Kidney (tissue), 22 donors: ENCODE measurements around the gene AK6. TPM values are rescaled to one million over a fixed set of nuclear protein-coding genes. Genes with fewer than 3 reads are reported as not detected.

Source experiments
- DNase-seq, 5 donors: peaks; one replicate each; pipeline ENCODE4 v3.0.0-alpha.2; 2013 to 2020
- FAIRE-seq: peaks from 2 replicates; lab custom pipeline; 2012; peaks lifted over from hg19 to GRCh38; lab: Jason Lieb, UNC
- H3K27ac ChIP-seq, 2 donors: one replicate each; pipeline ENCODE4 v1.7.0; 2013; ENCODE audit warnings: low read depth in 2 of 2, low read length in 2 of 2, inconsistent platforms in 1 of 2
- H3K27me3 ChIP-seq: one replicate; pipeline ENCODE4 v1.7.1; 2013; ENCODE audit warnings: low read length, inconsistent platforms; ENCODE audit not compliant: control insufficient read depth, insufficient read depth
- H3K36me3 ChIP-seq, 3 donors: one replicate each; pipeline versions ENCODE4 v1.7.0 to v1.7.1; 2013; ENCODE audit warnings: low read length in 3 of 3, control low read depth in 1 of 3, inconsistent platforms in 1 of 3; ENCODE audit not compliant: insufficient read depth in 3 of 3, control insufficient read depth in 2 of 3
- H3K4me1 ChIP-seq, 3 donors: one replicate each; pipeline versions ENCODE4 v1.7.0 to v1.7.1; 2013; ENCODE audit warnings: low read length in 3 of 3, inconsistent platforms in 1 of 3, low read depth in 1 of 3; ENCODE audit not compliant: control insufficient read depth in 2 of 3, insufficient read depth in 2 of 3
- H3K4me3 ChIP-seq, 3 donors: one replicate each; pipeline versions ENCODE4 v1.7.0 to v1.8.1; 2013; ENCODE audit warnings: low read length in 3 of 3, control low read depth in 1 of 3, inconsistent platforms in 1 of 3
- H3K9ac ChIP-seq, 3 donors: one replicate each; pipeline versions ENCODE4 v1.7.0 to v1.7.1; 2013; ENCODE audit warnings: low read length in 3 of 3, control low read depth in 1 of 3, inconsistent platforms in 1 of 3
- H3K9me3 ChIP-seq, 3 donors: one replicate each; pipeline versions ENCODE4 v1.7.0 to v1.7.1; 2013; ENCODE audit warnings: low read length in 3 of 3, control low read depth in 1 of 3, inconsistent platforms in 1 of 3; ENCODE audit not compliant: control insufficient read depth in 2 of 3, insufficient read depth in 1 of 3
- CTCF ChIP-seq: IDR thresholded peaks from 3 replicates; pipeline ENCODE4 v1.5.1; 2012; ENCODE audit warnings: mild to moderate bottlenecking, moderate library complexity, borderline replicate concordance; ENCODE audit not compliant: insufficient read depth; ENCODE audit errors: extremely low read depth
- intact Hi-C: fragments of 100-400 bp; cut with DNase I; formaldehyde crosslinking; loops from one replicate; pipeline ENCODE4 v1.11.1; 2022
- long read RNA-seq, 10 donors: library from polyadenylated mRNA in 1 of 10; unstranded in 1 of 10; transcript quantifications; one replicate each; pipeline ENCODE4 v2.0.0 and lab custom pipeline, GENCODE V29; 2021 to 2026
- polyA plus RNA-seq: library from polyadenylated mRNA; stranded (reverse); fragments of 350-450 nt; fragmentation: Illumina TruSeq; extraction: RNeasy Lipid Tissue Mini Kit (QIAGEN cat#74804); gene quantifications from one replicate; pipeline ENCODE4 v1.2.3, GENCODE V29; 2014; ENCODE audit warnings: low read depth, low replicate concordance; ENCODE audit not compliant: insufficient read depth
- total RNA-seq: library from RNA; stranded (reverse); fragmentation: NEBNext Ultra II Directional; extraction: Animal tissue kit (Norgen Biotek cat#: 25700); gene quantifications from one replicate; pipeline ENCODE4 v1.2.1, GENCODE V29; 2021
- donor health status: control.
- donor health status: control.
- donor health status: control.
- donor health status: control.
- donor health status: control.
- donor health status: DM: yes; HTN: yes; CAD: no.
- donor health status: Normal renal cell carcinoma (clear cell type).

The AK6 gene
- total RNA-seq: 31.1 TPM
- polyA plus RNA-seq: 73.7 TPM
- long read RNA-seq, donor 1, transcript AK6-202 (5 exons, 1,648 nt): major isoform, 25 of 28 reads
- long read RNA-seq, donor 1, partial matches to known transcripts: 0 of 28 reads
- long read RNA-seq, donor 1, other reads (novel, unspliced or antisense): 0 of 28 reads
- long read RNA-seq, donor 2, transcript AK6-202 (5 exons, 1,648 nt): major isoform, 19 of 25 reads
- long read RNA-seq, donor 2, partial matches to known transcripts: 5 of 25 reads
- long read RNA-seq, donor 2, other reads (novel, unspliced or antisense): 0 of 25 reads
- long read RNA-seq, donor 3, transcript AK6-202 (5 exons, 1,648 nt): major isoform, 38 of 40 reads
- long read RNA-seq, donor 3, partial matches to known transcripts: 0 of 40 reads
- long read RNA-seq, donor 3, other reads (novel, unspliced or antisense): 0 of 40 reads
- long read RNA-seq, donor 4, transcript AK6-202 (5 exons, 1,648 nt): major isoform, 26 of 34 reads
- long read RNA-seq, donor 4, partial matches to known transcripts: 0 of 34 reads
- long read RNA-seq, donor 4, other reads (novel, unspliced or antisense): 6 of 34 reads
- long read RNA-seq, donor 5, partial matches to known transcripts: 0 of 4 reads
- long read RNA-seq, donor 5, other reads (novel, unspliced or antisense): 0 of 4 reads
- long read RNA-seq, donor 6, transcript AK6-202 (5 exons, 1,648 nt): major isoform, 60 of 89 reads
- long read RNA-seq, donor 6, partial matches to known transcripts: 28 of 89 reads
- long read RNA-seq, donor 6, other reads (novel, unspliced or antisense): 0 of 89 reads
- long read RNA-seq, donor 7, transcript AK6-202 (5 exons, 1,648 nt): major isoform, 16 of 22 reads
- long read RNA-seq, donor 7, partial matches to known transcripts: 2 of 22 reads
- long read RNA-seq, donor 7, other reads (novel, unspliced or antisense): 2 of 22 reads
- long read RNA-seq, donor 8, transcript AK6-202 (5 exons, 1,648 nt): major isoform, 22 of 26 reads
- long read RNA-seq, donor 8, partial matches to known transcripts: 0 of 26 reads
- long read RNA-seq, donor 8, other reads (novel, unspliced or antisense): 0 of 26 reads
- long read RNA-seq, donor 9, transcript AK6-202 (5 exons, 1,648 nt): major isoform, 20 of 27 reads
- long read RNA-seq, donor 9, partial matches to known transcripts: 7 of 27 reads
- long read RNA-seq, donor 9, other reads (novel, unspliced or antisense): 0 of 27 reads
- long read RNA-seq, donor 10, transcript AK6-202 (5 exons, 1,648 nt): major isoform, 22 of 24 reads
- long read RNA-seq, donor 10, partial matches to known transcripts: 0 of 24 reads
- long read RNA-seq, donor 10, other reads (novel, unspliced or antisense): 0 of 24 reads

GRCh38 chr5:69369340-69370121 lies at the start of gene AK6, which contains the start of the genes RAD17 and TAF9:
AK6 (minus strand) TSS chr5:69369520; CDS start chr5:69369490, 30 bp downstream.
RAD17 (plus strand) TSS chr5:69369818; CDS start chr5:69372209, 2,391 bp downstream.
TAF9 (minus strand) TSS chr5:69369520; CDS start chr5:69365737, 3,783 bp downstream.
- FAIRE-seq: no peak

GRCh38 chr5:69418554-69418953 lies 49.2 kb upstream of the AK6 start:
- Histone ChIP-seq H3K27ac (no peak overlapping the region), H3K27me3 (no peaks in the 10 kb centered on the region), H3K9ac (no peak overlapping the region), H3K4me1 (no peaks in the 10 kb centered on the region), H3K36me3 (peaks cover 0 to 6% (median 0%) of the 10 kb centered on the region in 3 donors), H3K4me3 (no peak overlapping the region), H3K9me3 (no peaks in the 10 kb centered on the region)
- no peak for DNase-seq
- no peak for TF ChIP-seq CTCF
- intact Hi-C loops: no loop called here
- no peak for FAIRE-seq

More at GRCh38 chr5:69369340-69370121, at the start of gene AK6, which contains the start of the genes RAD17 and TAF9:
- peak within 1 kb of the TSS; percentile 85 to 97 (median 97) for H3K4me3 ChIP-seq
- H3K9ac ChIP-seq: peak within 1 kb of the TSS; percentile 94
- no peaks in the 10 kb centered on the region for H3K27me3 ChIP-seq
- intact Hi-C loops: no loop called here
- no peaks in the 10 kb centered on the region for H3K9me3 ChIP-seq
- peaks cover 0 to 10% (median 4%) of the 10 kb centered on the region in 3 donors for H3K4me1 ChIP-seq
- peak within 1 kb of the TSS; percentile 98 to 100 for H3K27ac ChIP-seq
- peak; percentile 94 to 97 (median 96) for DNase-seq
- TF ChIP-seq CTCF: no peak
- peaks cover 6 to 8% (median 8%) of the 10 kb centered on the region in 3 donors for H3K36me3 ChIP-seq

GRCh38 chr5:69416699-69417098 lies 47.4 kb upstream of the AK6 start:
- DNase-seq (no peak), FAIRE-seq (no peak)
- TF ChIP-seq CTCF: no peak
- intact Hi-C loops: no loop called here
- Histone ChIP-seq H3K4me1 (no peaks in the 10 kb centered on the region), H3K27ac (no peak overlapping the region), H3K9ac (peak overlapping the region in 1 of 3 donors; percentile 46), H3K36me3 (peaks cover 0 to 6% (median 0%) of the 10 kb centered on the region in 3 donors), H3K27me3 (no peaks in the 10 kb centered on the region), H3K4me3 (peak overlapping the region in 2 of 3 donors; percentile 3 to 18), H3K9me3 (no peaks in the 10 kb centered on the region)
